Testis (tissue), 3 donors: ENCODE measurements around the gene MAPK8IP3. TPM values are rescaled to one million over a fixed set of nuclear protein-coding genes. Genes with fewer than 3 reads are reported as not detected.

Experiments used
- DNase-seq: peaks from one replicate; pipeline ENCODE4 v3.0.0-alpha.2; 2019
- H3K27ac ChIP-seq, 2 donors: fragments of 200-600 bp; sonication (generic); one replicate each; pipeline ENCODE4 v1.5.1; 2019
- H3K27me3 ChIP-seq: fragments of 200-600 bp; sonication (generic); one replicate; pipeline ENCODE4 v1.5.1; 2019
- H3K36me3 ChIP-seq: fragments of 200-600 bp; sonication (generic); one replicate; pipeline ENCODE4 v1.5.1; 2017; ENCODE audit warnings: low read depth; ENCODE audit errors: missing control alignments
- H3K4me1 ChIP-seq: fragments of 200-600 bp; sonication (generic); one replicate; pipeline ENCODE4 v1.5.1; 2019
- H3K4me3 ChIP-seq, 2 donors: fragments of 200-600 bp; sonication (generic); one replicate each; pipeline ENCODE4 v1.5.1; 2017 to 2019
- H3K9me3 ChIP-seq: fragments of 200-600 bp; sonication (generic); one replicate; pipeline ENCODE4 v1.5.1; 2017
- CTCF ChIP-seq, 3 experiments: fragments of 450-650 bp in 2 of 3; fragments of 200-600 bp in 1 of 3; sonication (generic) in 1 of 3; IDR thresholded peaks; one replicate each; pipeline ENCODE4 v1.5.1; 2016 to 2019; ENCODE audit warnings: antibody characterized with exemption in 3 of 3, mild to moderate bottlenecking in 2 of 3, moderate library complexity in 1 of 3
- POLR2A ChIP-seq: fragments of 450-650 bp; IDR thresholded peaks from one replicate; pipeline ENCODE4 v1.6.1; 2017; ENCODE audit warnings: antibody characterized with exemption, mild to moderate bottlenecking, moderate library complexity
- whole genome bisulfite sequencing, 2 donors: methylation state at CpG; one replicate each; pipeline ENCODE4 v1.1.5; 2018; 5-methylcytosine and 5-hydroxymethylcytosine counted together
- intact Hi-C: fragments of 100-400 bp; cut with DNase I; formaldehyde crosslinking; loops from one replicate; pipeline ENCODE4 v1.15.1; 2023; ENCODE audit warnings: low total_unique reads
- polyA plus RNA-seq: library from polyadenylated mRNA; stranded (reverse); fragments of 350-450 nt; fragmentation: Illumina TruSeq; extraction: RNeasy Lipid Tissue Mini Kit (QIAGEN cat#74804); gene quantifications from one replicate; pipeline ENCODE4 v1.2.3, GENCODE V29; 2014; ENCODE audit warnings: low read depth, low replicate concordance; ENCODE audit not compliant: insufficient read depth
- total RNA-seq, 2 donors: library from RNA; depleted of rRNA; stranded (reverse); fragments of >200 nt; gene quantifications; one replicate each; pipeline ENCODE4 v1.2.3, GENCODE V29; 2016

Gene MAPK8IP3
- total and polyA plus RNA-seq, 3 donors from 2014 or later, result 52.7 to 154 (median 128) TPM

- Histone ChIP-seq H3K36me3 (no peaks in the 10 kb centered on the region), H3K27me3 (no peaks in the 10 kb centered on the region), H3K4me3 (no peak overlapping the region), H3K27ac (no peak overlapping the region), H3K4me1 (peaks cover 7% of the 10 kb centered on the region), H3K9me3 (no peaks in the 10 kb centered on the region)
- no peak for DNase-seq
- TF ChIP-seq POLR2A (no peak), CTCF (IDR thresholded peaks at IDR 0.05) (no peak)
- WGBS, 2 donors, result 86 to 94% methylated on average over 3 to 6 of the region's 6 CpGs
- intact Hi-C loops, result no loop called here
Measured at GRCh38 chr16:1787056-1787321, 81.0 kb downstream of the MAPK8IP3 start.

GRCh38 chr16:1787322-1788094, 81.5 kb downstream of the MAPK8IP3 start:
- no peaks in the 10 kb centered on the region for H3K27me3 ChIP-seq
- H3K9me3 ChIP-seq, result no peaks in the 10 kb centered on the region
- H3K4me3 ChIP-seq, result no peak overlapping the region
- intact Hi-C loops, result no loop called here
- TF ChIP-seq CTCF (IDR thresholded peaks at IDR 0.05), result no peak
- TF ChIP-seq POLR2A, result no peak
- WGBS, 2 donors, result 92 to 94% methylated on average over 23 to 40 of the region's 44 CpGs
- DNase-seq, result no peak
- peaks cover 7% of the 10 kb centered on the region for H3K4me1 ChIP-seq
- H3K27ac ChIP-seq, result no peak overlapping the region
- no peaks in the 10 kb centered on the region for H3K36me3 ChIP-seq

- H3K27me3 ChIP-seq, result no peaks in the 10 kb centered on the region
- peaks cover 7% of the 10 kb centered on the region for H3K4me1 ChIP-seq
- intact Hi-C loops, result no loop called here
- no peaks in the 10 kb centered on the region for H3K9me3 ChIP-seq
- no peak for DNase-seq
- H3K36me3 ChIP-seq, result no peaks in the 10 kb centered on the region
- no peak overlapping the region for H3K27ac ChIP-seq
- TF ChIP-seq POLR2A, result no peak
- TF ChIP-seq CTCF (IDR thresholded peaks at IDR 0.05), result no peak
- H3K4me3 ChIP-seq, result no peak overlapping the region
- 82 to 87% methylated on average over 10 to 35 of the region's 38 CpGs for WGBS, 2 donors
Measured at GRCh38 chr16:1788095-1788707, 82.2 kb downstream of the MAPK8IP3 start.

GRCh38 chr16:1788708-1789100, 82.7 kb downstream of the MAPK8IP3 start:
- H3K4me3 ChIP-seq, result no peak overlapping the region
- H3K36me3 ChIP-seq, result no peaks in the 10 kb centered on the region
- WGBS, 2 donors, result 50 to 100% methylated on average over 1 to 19 of the region's 19 CpGs
- peaks cover 7% of the 10 kb centered on the region for H3K4me1 ChIP-seq
- no peaks in the 10 kb centered on the region for H3K27me3 ChIP-seq
- no peak for TF ChIP-seq CTCF (IDR thresholded peaks at IDR 0.05)
- TF ChIP-seq POLR2A, result no peak
- no peak for DNase-seq
- intact Hi-C loops, result no loop called here
- H3K9me3 ChIP-seq, result no peaks in the 10 kb centered on the region
- H3K27ac ChIP-seq, result no peak overlapping the region

GRCh38 chr16:1789643-1790045, 83.6 kb downstream of the MAPK8IP3 start:
- Histone ChIP-seq H3K36me3 (no peaks in the 10 kb centered on the region), H3K4me1 (no peaks in the 10 kb centered on the region), H3K27ac (no peak overlapping the region), H3K27me3 (no peaks in the 10 kb centered on the region), H3K4me3 (no peak overlapping the region), H3K9me3 (no peaks in the 10 kb centered on the region)
- DNase-seq, result no peak
- WGBS, 2 donors, result 88 to 89% methylated on average over 15 to 25 of the region's 25 CpGs
- intact Hi-C loops, result no loop called here
- TF ChIP-seq CTCF (IDR thresholded peaks at IDR 0.05) (no peak), POLR2A (no peak)
